GM12864 (cell line): Measurements from ENCODE around the gene HOXD10.

Experiments
- DNase-seq: peaks from one replicate; pipeline ENCODE4 v3.0.0-alpha.2; 2011; ENCODE audit warnings: low read depth
- H3K4me3 ChIP-seq: 2 replicates; pipeline ENCODE4 v1.5.1; 2011; ENCODE audit warnings: mild to moderate bottlenecking, low read depth, low read length, control low read depth
- CTCF ChIP-seq: IDR thresholded peaks from 2 replicates; pipeline ENCODE4 v1.5.1; 2011; ENCODE audit warnings: low read depth, mild to moderate bottlenecking, moderate library complexity, low read length, control low read depth, inconsistent platforms; ENCODE audit errors: missing control alignments

HOXD10 gene

GRCh38 chr2:176117162-176117822 lies 714 bp downstream of the HOXD10 start:
- DNase-seq: no peak
- H3K4me3 ChIP-seq: no peak overlapping the region
- no peak for TF ChIP-seq CTCF

DNA sequence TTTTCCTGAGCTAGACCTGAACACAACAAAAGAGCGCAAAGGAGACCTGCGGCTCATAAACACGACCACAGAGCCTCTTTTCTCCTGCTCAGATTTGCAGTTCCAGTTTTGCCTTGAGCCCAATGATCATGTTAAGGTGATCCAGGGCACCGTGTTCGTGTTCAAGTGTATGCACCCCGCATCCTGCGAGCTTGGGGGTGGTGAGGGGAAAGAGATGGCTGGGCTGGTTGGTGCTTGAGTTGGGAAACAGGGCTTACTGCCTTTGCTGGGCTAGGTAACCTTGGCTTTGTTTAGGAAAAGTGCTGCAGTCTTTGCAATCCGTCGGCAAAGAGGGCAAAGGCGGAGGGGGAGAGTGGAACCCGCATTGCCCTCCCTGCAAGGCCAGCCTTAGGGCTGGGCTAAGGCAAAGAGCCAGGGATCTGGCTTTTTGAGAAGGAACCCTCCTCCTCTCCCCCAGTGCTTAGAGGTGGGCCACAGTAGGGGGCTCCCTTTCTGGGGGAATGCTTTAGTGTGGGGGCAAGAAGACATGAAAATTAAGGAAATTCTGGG lies 1.3 kb downstream of the HOXD10 start:
- no peak overlapping the region for H3K4me3 ChIP-seq
- TF ChIP-seq CTCF: no peak
- no peak for DNase-seq

DNA sequence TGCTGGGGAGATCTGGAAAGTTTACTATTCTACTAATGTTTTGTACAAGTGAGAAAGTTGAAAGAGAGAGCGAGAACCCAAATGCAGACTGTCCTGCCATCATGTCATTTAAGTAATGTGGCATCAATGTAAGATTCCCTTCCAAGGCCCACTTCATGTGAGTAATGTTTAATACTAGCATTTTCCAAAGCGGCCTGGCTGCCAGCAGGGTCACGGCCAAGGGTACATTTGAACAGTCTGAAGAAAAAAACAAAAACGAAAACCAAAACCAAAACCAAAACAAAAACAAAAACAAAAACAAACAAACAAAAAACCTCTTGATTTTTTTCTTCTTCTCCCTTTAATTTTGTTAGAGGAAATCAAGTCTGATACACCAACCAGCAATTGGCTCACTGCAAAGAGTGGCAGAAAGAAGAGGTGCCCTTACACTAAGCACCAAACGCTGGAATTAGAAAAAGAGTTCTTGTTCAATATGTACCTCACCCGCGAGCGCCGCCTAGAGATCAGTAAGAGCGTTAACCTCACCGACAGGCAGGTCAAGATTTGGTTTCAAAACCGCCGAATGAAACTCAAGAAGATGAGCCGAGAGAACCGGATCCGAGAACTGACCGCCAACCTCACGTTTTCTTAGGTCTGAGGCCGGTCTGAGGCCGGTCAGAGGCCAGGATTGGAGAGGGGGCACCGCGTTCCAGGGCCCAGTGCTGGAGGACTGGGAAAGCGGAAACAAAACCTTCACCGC lies 2.2 kb downstream of the HOXD10 start:
- H3K4me3 ChIP-seq: no peak overlapping the region
- no peak for DNase-seq
- TF ChIP-seq CTCF: peak; percentile 56

DNA sequence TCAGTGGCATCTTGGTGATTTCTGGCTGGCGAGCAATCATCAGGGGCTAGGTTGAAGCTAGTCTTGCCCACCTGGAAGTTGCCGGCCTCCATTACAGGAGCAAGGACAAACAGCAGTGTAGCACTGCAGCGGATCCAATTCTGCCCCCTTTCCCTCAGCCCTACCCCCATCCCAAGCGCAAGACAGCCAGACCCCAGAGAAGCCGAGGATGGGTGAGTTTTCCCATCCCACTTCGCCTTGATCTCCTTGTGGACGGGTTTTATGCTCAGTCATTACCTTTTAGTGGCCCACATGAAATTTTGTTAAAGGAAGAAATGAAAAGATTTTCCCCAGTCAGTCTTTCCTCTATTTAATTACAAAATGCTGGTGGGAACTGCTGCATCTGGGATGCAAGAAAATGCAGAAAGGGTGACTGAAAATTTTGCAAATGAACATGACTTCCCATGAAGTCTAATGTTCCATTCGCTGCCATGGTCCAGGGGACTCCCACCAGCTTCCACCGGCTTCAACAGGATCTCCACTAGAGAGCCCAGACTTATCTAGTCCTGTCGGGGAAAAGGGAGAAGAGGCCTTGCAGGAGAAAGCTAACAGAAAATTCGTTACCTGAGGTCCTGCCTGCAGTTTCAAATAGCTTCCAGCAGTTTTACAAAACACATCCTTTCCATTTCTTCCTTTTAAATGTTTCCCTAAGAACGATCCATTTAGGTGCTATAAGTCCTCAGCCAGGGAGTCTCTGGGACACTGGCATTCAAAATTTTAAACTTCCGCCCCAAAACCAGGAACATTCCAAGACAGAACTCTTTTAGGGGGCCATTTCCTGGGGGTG lies 4.0 kb downstream of the HOXD10 start:
- H3K4me3 ChIP-seq: no peak overlapping the region
- DNase-seq: no peak
- TF ChIP-seq CTCF: no peak

DNA sequence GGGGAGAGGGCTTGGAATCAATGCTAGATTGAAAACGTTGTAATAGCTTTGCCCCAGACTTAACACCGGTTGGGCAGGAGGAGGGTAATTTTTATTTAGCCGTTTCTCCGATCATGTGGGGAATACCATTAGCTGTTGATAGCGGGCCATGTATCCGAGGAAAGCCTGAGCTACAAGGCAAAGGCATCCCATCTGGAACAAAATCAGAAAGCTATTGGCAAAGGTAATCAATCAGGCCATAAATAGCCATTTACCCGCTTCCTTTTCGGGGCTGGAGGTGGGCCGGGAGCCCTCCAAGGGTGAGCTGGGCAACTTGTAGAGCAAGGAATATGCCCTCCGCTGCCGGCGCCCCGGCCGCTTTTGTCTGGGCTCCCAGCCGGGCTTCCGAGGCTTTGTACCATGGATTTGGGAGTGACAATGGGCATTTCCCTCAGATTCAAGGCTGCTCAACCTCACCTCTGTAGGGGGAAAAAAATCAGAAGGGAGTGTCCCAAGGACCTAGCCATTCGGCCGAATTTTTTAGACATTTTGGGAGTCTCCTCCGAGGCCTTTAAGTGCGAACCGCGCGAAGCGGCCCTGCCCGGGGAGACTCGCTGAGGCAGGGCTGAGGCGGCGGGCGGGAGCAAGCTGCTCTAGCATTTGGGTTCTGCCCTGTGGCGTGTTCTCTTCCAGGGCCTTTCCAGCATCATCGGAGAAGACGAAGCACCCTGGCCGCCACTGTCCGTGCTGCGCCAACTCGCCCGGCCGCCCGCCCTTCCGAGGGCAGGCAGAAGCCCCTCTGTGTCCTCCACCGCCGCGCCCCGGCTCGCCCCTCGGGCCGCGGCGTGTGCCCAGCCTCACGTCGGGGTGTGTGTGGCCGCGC lies 4.8 kb downstream of the HOXD10 start:
- DNase-seq: no peak
- TF ChIP-seq CTCF: no peak
- no peak overlapping the region for H3K4me3 ChIP-seq

DNA sequence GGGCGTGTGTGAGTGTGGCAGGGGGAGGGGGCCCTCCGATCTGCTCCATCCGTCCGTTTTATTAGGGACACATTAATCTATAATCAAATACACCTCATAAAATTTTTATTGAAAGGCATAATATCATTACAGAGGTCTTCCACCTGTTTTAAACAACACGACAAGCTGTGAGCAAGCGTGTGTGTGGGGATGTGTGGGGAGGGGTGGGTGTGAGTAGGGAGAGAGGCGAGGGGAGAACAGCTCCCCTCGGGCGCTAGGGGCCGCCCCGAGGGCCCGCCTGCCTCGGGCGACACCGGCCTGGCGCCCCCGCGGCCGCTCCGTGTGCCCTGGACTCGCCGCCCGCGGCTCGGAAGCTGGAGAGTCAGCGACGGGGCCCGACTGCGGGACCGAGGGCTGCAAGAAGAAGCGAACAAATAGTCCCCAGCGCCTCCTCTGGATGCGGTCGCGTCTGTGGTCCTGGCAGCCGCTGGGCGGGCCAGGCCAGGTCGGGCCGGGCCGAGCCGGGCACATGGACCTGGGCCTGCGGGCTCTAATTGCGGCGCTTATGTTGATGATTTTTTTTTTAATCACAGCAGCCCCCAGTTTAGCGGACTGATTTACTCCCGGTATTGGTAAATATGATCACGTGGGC lies 5.6 kb downstream of the HOXD10 start:
- TF ChIP-seq CTCF: no peak
- no peak for DNase-seq
- H3K4me3 ChIP-seq: no peak overlapping the region
